HepG2 (cell line): ENCODE data around the gene CFAP97D1. TPM values are rescaled to one million over a fixed set of nuclear protein-coding genes. Genes with fewer than 3 reads are reported as not detected.

Experiments
- ATAC-seq: fragments of 200-7000 bp; cut with Tn5 transposase; 3 replicates; pipeline ENCODE4 v1.9.1; 2020; ENCODE audit warnings: mild to moderate bottlenecking, moderate library complexity
- BruUV-seq: library from RNA; stranded (reverse); fragments of 400-500 nt; replicated peaks from 2 replicates; lab custom pipeline; 2021; lab: Mats Ljungman, UMichigan
- CTCF ChIA-PET: fragments of 300-600 bp; formaldehyde crosslinking; extraction: SDS; loops from one replicate; lab custom pipeline; 2021; ENCODE audit warnings: low total read pairs, inconsistent platforms, low intra/inter-chr PET ratio; lab: Yijun Ruan, JAX
- POLR2A ChIA-PET: fragments of 350-600 bp; sonication (Branson Sonifier 250); formaldehyde crosslinking; loops from one replicate; lab custom pipeline; 2020; ENCODE audit warnings: antibody characterized with exemption, inconsistent platforms; lab: Yijun Ruan, JAX
- DNase-seq: peaks from one replicate; pipeline ENCODE4 v3.0.0-alpha.2; 2015; ENCODE audit warnings: low spot score
- FAIRE-seq: peaks from 3 replicates; lab custom pipeline; 2011; peaks lifted over from hg19 to GRCh38; lab: Jason Lieb, UNC
- H2AFZ ChIP-seq: one replicate; pipeline ENCODE4 v1.6.1; 2011; ENCODE audit warnings: low read length, inconsistent platforms
- H3K27ac ChIP-seq: fragments of 300-600 bp; 3 replicates; pipeline ENCODE4 v1.8.0; 2011; ENCODE audit warnings: mixed run types, mild to moderate bottlenecking, mixed read lengths, low read length, inconsistent platforms; ENCODE audit not compliant: insufficient read depth; ENCODE audit errors: extremely low read length
- H3K27me3 ChIP-seq, 2 experiments: fragments of 200-600 bp in 1 of 2; 2 replicates in 1 of 2; 3 replicates in 1 of 2; pipeline versions ENCODE4 v1.6.0 to v1.8.0; 2011; ENCODE audit warnings: low read length in 2 of 2, mild to moderate bottlenecking in 2 of 2, moderate library complexity in 2 of 2, inconsistent platforms in 1 of 2; ENCODE audit not compliant: insufficient read depth in 2 of 2, control insufficient read depth in 1 of 2
- H3K36me3 ChIP-seq, 2 experiments: fragments of 200-600 bp in 1 of 2; replicated peaks in 1 of 2; 2 replicates in 1 of 2; 3 replicates in 1 of 2; pipeline versions ENCODE4 v1.5.1 to v1.8.0; 2011; ENCODE audit warnings: low read length in 2 of 2, inconsistent platforms in 1 of 2; ENCODE audit not compliant: insufficient read depth in 2 of 2, control insufficient read depth in 1 of 2
- H3K4me1 ChIP-seq: 2 replicates; pipeline ENCODE4 v1.5.1; 2012; ENCODE audit warnings: low read length, inconsistent platforms; ENCODE audit not compliant: insufficient read depth
- H3K4me2 ChIP-seq: 2 replicates; pipeline ENCODE4 v1.6.0; 2011; ENCODE audit warnings: low read depth, low read length, inconsistent platforms
- H3K4me3 ChIP-seq, 3 experiments: fragments of 200-600 bp in 1 of 3; sonication (generic), shearing (Covaris generic) in 1 of 3; replicated peaks in 1 of 3; 2 replicates each; pipeline ENCODE4 v1.5.1; 2011 to 2016; ENCODE audit warnings: low read length in 3 of 3, inconsistent platforms in 2 of 3, low read depth in 2 of 3, mild to moderate bottlenecking in 2 of 3, control low read depth in 1 of 3, mixed read lengths in 1 of 3; ENCODE audit not compliant: insufficient read depth in 1 of 3
- H3K79me2 ChIP-seq: one replicate; pipeline ENCODE4 v1.6.1; 2011; ENCODE audit warnings: low read length, inconsistent platforms; ENCODE audit not compliant: insufficient read depth
- H3K9ac ChIP-seq: 2 replicates; pipeline ENCODE4 v1.6.0; 2011; ENCODE audit warnings: mild to moderate bottlenecking, low read depth, low read length, inconsistent platforms; ENCODE audit not compliant: insufficient read depth
- H3K9me3 ChIP-seq: 2 replicates; pipeline ENCODE4 v1.5.1; 2012; ENCODE audit warnings: mild to moderate bottlenecking, low read length
- H4K20me1 ChIP-seq: 2 replicates; pipeline ENCODE4 v1.6.0; 2011; ENCODE audit warnings: inconsistent platforms, mild to moderate bottlenecking, low read length, moderate library complexity; ENCODE audit not compliant: insufficient read depth
- BRCA1 ChIP-seq: sonication (generic); formaldehyde crosslinking; IDR thresholded peaks from 2 replicates; pipeline ENCODE4 v1.4.0; 2020; ENCODE audit warnings: missing genetic modification reagents
- ETV5 ChIP-seq: IDR thresholded peaks from 2 replicates; pipeline ENCODE4 v1.6.1; 2018; ENCODE audit warnings: missing biosample characterization, missing genetic modification reagents, inconsistent platforms, borderline replicate concordance
- FOXA1 ChIP-seq, 2 experiments: fragments of 450-650 bp in 1 of 2; sonication (generic) in 1 of 2; formaldehyde crosslinking in 1 of 2; IDR thresholded peaks; 2 replicates each; pipeline versions ENCODE4 v1.4.0 to v1.6.1; 2016 to 2020; ENCODE audit warnings: missing genetic modification reagents in 1 of 2
- ZNF232 ChIP-seq: sonication (generic); formaldehyde crosslinking; IDR thresholded peaks from 2 replicates; pipeline ENCODE4 v1.4.0; 2020; ENCODE audit warnings: missing genetic modification reagents, borderline replicate concordance
- WGBS: methylation state at CpG from one replicate; pipeline ENCODE4 v1.1.6; 2017; ENCODE audit warnings: low lambda C conversion rate; 5-methylcytosine and 5-hydroxymethylcytosine counted together
- in situ Hi-C: cut with HindIII; loops from 2 replicates; pipeline ENCODE4 v1.10.0; 2017; ENCODE audit warnings: low pct_unique_long_range_greater_than_20kb; ENCODE audit not compliant: extremely low pct_ligation_motif_present
- intact Hi-C: fragments of 100-400 bp; cut with micrococcal nuclease; formaldehyde crosslinking; loops from one replicate; pipeline ENCODE4 v1.10.0; 2022; ENCODE audit not compliant: unreplicated experiment
- polyA plus RNA-seq, 8 experiments: library from polyadenylated mRNA; depleted of rRNA in 3 of 8; stranded (reverse) in 7 of 8; unstranded in 1 of 8; fragments of >200 nt; fragmentation: Illumina TruSeq in 4 of 8; extraction: Trizol in 4 of 8; gene quantifications; 2 replicates each; pipeline versions ENCODE4 v1.2.1 to v1.2.3, GENCODE V29; 2011 to 2016; ENCODE audit warnings: low read depth in 4 of 8, missing spikeins in 1 of 8, mixed read lengths in 1 of 8; ENCODE audit not compliant: insufficient read depth in 1 of 8
- total RNA-seq, 5 experiments: library from RNA; depleted of rRNA; stranded (reverse); fragments of >200 nt; fragmentation: Illumina TruSeq; extraction: Trizol; gene quantifications; 2 replicates each; pipeline ENCODE4 v1.2.3, GENCODE V29; 2016; ENCODE audit warnings: low read depth in 1 of 5
- TF ChIP-seq, protein P1 (sequence below): sonication (generic); formaldehyde crosslinking; IDR thresholded peaks from 2 replicates; pipeline ENCODE4 v1.4.0; 2020; ENCODE audit warnings: mild to moderate bottlenecking, missing genetic modification reagents

CFAP97D1 gene
- total and polyA plus RNA-seq, 2 of the 13 experiments (the other 11 are each of a cell fraction or from before 2014, with no cell fraction given): 0.02 TPM; not detected in 1

DNA sequence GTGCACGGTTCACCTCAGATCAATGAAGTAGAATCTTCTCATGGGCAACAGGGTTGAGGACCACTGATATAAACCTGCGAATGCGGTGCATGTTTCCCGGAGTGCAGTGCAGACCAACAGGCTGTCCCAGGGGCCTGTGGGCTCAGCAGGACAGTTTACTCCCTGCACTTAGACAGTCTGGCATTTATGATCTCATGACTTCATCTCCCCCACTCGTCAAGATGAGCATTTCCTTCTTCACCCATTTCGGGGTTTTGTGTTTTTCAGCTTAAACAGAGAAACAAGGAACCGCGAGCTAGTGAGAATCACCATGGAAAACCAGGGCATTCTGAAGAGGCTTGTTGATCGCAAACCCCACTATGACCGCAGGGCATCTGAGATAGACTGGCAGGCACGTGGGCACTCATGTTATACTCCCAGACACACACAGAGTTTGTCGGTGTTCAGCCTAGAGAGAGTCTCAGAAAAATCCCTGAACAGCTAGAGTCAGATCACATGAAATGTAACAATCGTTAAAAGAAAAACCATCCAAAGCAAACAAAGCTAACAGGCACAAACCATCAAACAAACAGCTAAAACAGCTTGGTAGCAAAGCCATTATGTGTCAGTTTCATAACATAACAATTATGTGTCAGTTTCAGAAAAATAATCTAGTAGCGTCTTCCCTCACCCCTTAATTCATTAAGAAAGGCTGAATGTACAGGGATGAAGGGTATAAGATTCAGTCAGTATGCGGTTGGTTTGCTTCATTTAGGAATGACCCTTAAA lies 2.9 kb downstream of the CFAP97D1 start:
- FAIRE-seq (no peak), DNase-seq (no peak), ATAC-seq (no peak)
- no peaks in the 10 kb centered on the region for H4K20me1 ChIP-seq
- H3K9me3 ChIP-seq: no peaks in the 10 kb centered on the region
- H3K36me3 ChIP-seq: no peaks in the 10 kb centered on the region
- intact Hi-C loops: no loop called here
- BruUV-seq: no TSS peak
- no peak overlapping the region for H3K27ac ChIP-seq
- in situ Hi-C loops: no loop called here
- TF ChIP-seq ETV5 (CRISPR knock-in tag) (no peak), BRCA1 (CRISPR knock-in tag) (no peak), FOXA1 (IDR thresholded peaks at IDR 0.05) (no peak), FOXA1 (CRISPR knock-in tag; IDR thresholded peaks at IDR 0.05) (no peak), ZNF232 (CRISPR knock-in tag) (no peak)
- TF ChIP-seq, protein P1, sequence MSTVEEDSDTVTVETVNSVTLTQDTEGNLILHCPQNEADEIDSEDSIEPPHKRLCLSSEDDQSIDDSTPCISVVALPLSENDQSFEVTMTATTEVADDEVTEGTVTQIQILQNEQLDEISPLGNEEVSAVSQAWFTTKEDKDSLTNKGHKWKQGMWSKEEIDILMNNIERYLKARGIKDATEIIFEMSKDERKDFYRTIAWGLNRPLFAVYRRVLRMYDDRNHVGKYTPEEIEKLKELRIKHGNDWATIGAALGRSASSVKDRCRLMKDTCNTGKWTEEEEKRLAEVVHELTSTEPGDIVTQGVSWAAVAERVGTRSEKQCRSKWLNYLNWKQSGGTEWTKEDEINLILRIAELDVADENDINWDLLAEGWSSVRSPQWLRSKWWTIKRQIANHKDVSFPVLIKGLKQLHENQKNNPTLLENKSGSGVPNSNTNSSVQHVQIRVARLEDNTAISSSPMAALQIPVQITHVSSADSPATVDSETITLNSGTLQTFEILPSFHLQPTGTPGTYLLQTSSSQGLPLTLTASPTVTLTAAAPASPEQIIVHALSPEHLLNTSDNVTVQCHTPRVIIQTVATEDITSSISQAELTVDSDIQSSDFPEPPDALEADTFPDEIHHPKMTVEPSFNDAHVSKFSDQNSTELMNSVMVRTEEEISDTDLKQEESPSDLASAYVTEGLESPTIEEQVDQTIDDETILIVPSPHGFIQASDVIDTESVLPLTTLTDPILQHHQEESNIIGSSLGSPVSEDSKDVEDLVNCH: no peak
- ChIA-PET CTCF (no interaction called here), POLR2A (interaction anchor here (0.6 kb wide), 1 partner anchor 111 kb away, joined by 3 read pairs; no protein-coding TSS in a partner anchor)
- peaks cover under 1% of the 10 kb centered on the region for H3K79me2 ChIP-seq
- H3K4me2 ChIP-seq: no peak overlapping the region
- 68% methylated on average over 15 of the region's 15 CpGs for WGBS
- H3K9ac ChIP-seq: no peak overlapping the region
- no peak overlapping the region for H3K4me3 ChIP-seq
- peaks cover 42% of the 10 kb centered on the region for H3K4me1 ChIP-seq
- H3K27me3 ChIP-seq: peaks cover 0 to 44% of the 10 kb centered on the region in 2 experiments; a peak in 3 of 5 replicates
- H2AFZ ChIP-seq: no peak overlapping the region
